Liver (tissue), 3 donors: ENCODE results near the gene TCF7L2.

Experiments
- EGR1 ChIP-seq, 2 donors: IDR thresholded peaks; 2 replicates each; pipeline ENCODE4 v1.6.1; 2016 to 2018; ENCODE audit warnings: antibody characterized with exemption in 2 of 2, low read depth in 2 of 2
- FOXA1 ChIP-seq: IDR thresholded peaks from 2 replicates; pipeline ENCODE4 v1.6.1; 2016; ENCODE audit warnings: antibody characterized with exemption
- HNF4G ChIP-seq: IDR thresholded peaks from 2 replicates; pipeline ENCODE4 v1.6.1; 2016; ENCODE audit warnings: antibody characterized with exemption
- JUND ChIP-seq, 2 donors: IDR thresholded peaks; 2 replicates each; pipeline ENCODE4 v1.6.1; 2016; ENCODE audit warnings: antibody characterized with exemption in 2 of 2
- RAD21 ChIP-seq, 2 donors: IDR thresholded peaks; 2 replicates each; pipeline ENCODE4 v1.6.1; 2016; ENCODE audit warnings: antibody characterized with exemption in 2 of 2, mild to moderate bottlenecking in 2 of 2
- SP1 ChIP-seq: IDR thresholded peaks from 2 replicates; pipeline ENCODE4 v1.6.1; 2018; ENCODE audit warnings: antibody characterized with exemption, mild to moderate bottlenecking
- TAF1 ChIP-seq: conservative IDR thresholded peaks from 2 replicates; pipeline ENCODE4 v1.6.1; 2016; ENCODE audit warnings: antibody characterized with exemption, mild to moderate bottlenecking
- YY1 ChIP-seq: IDR thresholded peaks from 2 replicates; pipeline ENCODE4 v1.6.1; 2016; ENCODE audit warnings: antibody characterized with exemption, mild to moderate bottlenecking
- TF ChIP-seq, protein P1 (sequence below): fragments of 150-350 bp; IDR thresholded peaks from 2 replicates; pipeline ENCODE4 v1.5.1; 2017; ENCODE audit warnings: improper control_type of control experiment, low read depth, low read length; ENCODE audit not compliant: missing input control
- TF ChIP-seq, protein P2 (sequence below): IDR thresholded peaks from 2 replicates; pipeline ENCODE4 v1.6.1; 2016; ENCODE audit warnings: antibody characterized with exemption
- TF ChIP-seq, protein P3 (sequence below): IDR thresholded peaks from 2 replicates; pipeline ENCODE4 v1.6.1; 2016; ENCODE audit warnings: antibody characterized with exemption
- TF ChIP-seq, protein P4 (sequence below): IDR thresholded peaks from 2 replicates; pipeline ENCODE4 v1.6.1; 2016; ENCODE audit warnings: antibody characterized with exemption, mild to moderate bottlenecking
- TF ChIP-seq, protein P5 (sequence below): IDR thresholded peaks from 2 replicates; pipeline ENCODE4 v1.6.1; 2016; ENCODE audit warnings: antibody characterized with exemption
- donor health status: healthy.
- donor health status: healthy.

DNA sequence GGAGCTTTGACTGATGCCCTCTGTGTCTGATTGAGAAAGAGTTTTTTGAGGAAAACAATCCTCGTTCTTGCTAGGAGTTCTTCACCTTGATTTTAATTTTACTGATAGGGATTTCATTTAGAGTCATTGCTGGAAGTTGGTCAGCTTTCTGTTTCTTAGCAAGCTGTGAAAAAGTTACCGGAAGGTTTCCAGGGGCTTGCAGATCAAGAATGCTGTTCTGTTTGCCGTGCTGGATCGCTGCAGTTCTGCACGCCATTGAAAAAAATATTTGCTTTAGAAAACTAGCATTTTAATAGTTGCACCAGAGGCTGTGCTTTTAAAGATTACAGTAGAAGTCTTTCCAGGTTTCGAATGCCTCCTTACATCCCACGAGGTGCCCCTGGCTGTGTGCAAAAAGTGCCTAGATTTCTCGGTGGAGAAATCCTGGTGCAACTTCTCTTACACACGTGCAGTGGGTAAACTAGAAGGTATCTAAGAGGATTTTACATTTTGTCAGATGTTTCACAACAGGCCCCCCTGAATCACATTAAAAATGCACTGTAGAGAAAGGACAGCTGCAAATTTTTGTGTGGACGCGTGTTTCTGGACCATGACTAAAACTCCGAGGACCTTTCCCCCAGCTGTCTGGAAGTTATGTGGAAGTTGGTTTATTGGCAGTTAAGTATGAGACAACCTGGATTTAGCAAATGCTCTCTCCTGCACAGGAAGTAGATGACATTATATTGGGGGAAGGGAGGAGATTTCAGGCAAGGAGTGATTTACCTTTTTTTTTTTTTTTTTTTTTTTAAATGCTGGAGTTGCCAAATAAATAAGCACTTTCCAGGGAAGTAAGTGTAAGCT is 5.8 kb downstream of the TCF7L2 start:
- no peak for TF ChIP-seq JUND (IDR thresholded peaks at IDR 0.05)
- TF ChIP-seq, protein P1, sequence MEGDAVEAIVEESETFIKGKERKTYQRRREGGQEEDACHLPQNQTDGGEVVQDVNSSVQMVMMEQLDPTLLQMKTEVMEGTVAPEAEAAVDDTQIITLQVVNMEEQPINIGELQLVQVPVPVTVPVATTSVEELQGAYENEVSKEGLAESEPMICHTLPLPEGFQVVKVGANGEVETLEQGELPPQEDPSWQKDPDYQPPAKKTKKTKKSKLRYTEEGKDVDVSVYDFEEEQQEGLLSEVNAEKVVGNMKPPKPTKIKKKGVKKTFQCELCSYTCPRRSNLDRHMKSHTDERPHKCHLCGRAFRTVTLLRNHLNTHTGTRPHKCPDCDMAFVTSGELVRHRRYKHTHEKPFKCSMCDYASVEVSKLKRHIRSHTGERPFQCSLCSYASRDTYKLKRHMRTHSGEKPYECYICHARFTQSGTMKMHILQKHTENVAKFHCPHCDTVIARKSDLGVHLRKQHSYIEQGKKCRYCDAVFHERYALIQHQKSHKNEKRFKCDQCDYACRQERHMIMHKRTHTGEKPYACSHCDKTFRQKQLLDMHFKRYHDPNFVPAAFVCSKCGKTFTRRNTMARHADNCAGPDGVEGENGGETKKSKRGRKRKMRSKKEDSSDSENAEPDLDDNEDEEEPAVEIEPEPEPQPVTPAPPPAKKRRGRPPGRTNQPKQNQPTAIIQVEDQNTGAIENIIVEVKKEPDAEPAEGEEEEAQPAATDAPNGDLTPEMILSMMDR = no peak
- TF ChIP-seq HNF4G = no peak
- TF ChIP-seq FOXA1 = no peak
- TF ChIP-seq, protein P2, sequence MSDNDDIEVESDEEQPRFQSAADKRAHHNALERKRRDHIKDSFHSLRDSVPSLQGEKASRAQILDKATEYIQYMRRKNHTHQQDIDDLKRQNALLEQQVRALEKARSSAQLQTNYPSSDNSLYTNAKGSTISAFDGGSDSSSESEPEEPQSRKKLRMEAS = no peak
- TF ChIP-seq TAF1 = no peak
- peak; percentile 35 for TF ChIP-seq YY1
- TF ChIP-seq, protein P3, sequence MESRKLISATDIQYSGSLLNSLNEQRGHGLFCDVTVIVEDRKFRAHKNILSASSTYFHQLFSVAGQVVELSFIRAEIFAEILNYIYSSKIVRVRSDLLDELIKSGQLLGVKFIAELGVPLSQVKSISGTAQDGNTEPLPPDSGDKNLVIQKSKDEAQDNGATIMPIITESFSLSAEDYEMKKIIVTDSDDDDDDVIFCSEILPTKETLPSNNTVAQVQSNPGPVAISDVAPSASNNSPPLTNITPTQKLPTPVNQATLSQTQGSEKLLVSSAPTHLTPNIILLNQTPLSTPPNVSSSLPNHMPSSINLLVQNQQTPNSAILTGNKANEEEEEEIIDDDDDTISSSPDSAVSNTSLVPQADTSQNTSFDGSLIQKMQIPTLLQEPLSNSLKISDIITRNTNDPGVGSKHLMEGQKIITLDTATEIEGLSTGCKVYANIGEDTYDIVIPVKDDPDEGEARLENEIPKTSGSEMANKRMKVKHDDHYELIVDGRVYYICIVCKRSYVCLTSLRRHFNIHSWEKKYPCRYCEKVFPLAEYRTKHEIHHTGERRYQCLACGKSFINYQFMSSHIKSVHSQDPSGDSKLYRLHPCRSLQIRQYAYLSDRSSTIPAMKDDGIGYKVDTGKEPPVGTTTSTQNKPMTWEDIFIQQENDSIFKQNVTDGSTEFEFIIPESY = no peak
- TF ChIP-seq EGR1 (IDR thresholded peaks at IDR 0.05; ENCODE audit: low read depth in 2 of 2) = no peak
- no peak for TF ChIP-seq SP1
- TF ChIP-seq, protein P4, sequence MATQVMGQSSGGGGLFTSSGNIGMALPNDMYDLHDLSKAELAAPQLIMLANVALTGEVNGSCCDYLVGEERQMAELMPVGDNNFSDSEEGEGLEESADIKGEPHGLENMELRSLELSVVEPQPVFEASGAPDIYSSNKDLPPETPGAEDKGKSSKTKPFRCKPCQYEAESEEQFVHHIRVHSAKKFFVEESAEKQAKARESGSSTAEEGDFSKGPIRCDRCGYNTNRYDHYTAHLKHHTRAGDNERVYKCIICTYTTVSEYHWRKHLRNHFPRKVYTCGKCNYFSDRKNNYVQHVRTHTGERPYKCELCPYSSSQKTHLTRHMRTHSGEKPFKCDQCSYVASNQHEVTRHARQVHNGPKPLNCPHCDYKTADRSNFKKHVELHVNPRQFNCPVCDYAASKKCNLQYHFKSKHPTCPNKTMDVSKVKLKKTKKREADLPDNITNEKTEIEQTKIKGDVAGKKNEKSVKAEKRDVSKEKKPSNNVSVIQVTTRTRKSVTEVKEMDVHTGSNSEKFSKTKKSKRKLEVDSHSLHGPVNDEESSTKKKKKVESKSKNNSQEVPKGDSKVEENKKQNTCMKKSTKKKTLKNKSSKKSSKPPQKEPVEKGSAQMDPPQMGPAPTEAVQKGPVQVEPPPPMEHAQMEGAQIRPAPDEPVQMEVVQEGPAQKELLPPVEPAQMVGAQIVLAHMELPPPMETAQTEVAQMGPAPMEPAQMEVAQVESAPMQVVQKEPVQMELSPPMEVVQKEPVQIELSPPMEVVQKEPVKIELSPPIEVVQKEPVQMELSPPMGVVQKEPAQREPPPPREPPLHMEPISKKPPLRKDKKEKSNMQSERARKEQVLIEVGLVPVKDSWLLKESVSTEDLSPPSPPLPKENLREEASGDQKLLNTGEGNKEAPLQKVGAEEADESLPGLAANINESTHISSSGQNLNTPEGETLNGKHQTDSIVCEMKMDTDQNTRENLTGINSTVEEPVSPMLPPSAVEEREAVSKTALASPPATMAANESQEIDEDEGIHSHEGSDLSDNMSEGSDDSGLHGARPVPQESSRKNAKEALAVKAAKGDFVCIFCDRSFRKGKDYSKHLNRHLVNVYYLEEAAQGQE = no peak
- TF ChIP-seq, protein P5, sequence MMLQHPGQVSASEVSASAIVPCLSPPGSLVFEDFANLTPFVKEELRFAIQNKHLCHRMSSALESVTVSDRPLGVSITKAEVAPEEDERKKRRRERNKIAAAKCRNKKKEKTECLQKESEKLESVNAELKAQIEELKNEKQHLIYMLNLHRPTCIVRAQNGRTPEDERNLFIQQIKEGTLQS = no peak
- TF ChIP-seq RAD21 (IDR thresholded peaks at IDR 0.05) = no peak
